Parathyroid adenoma (tissue), 2 donors: ENCODE measurements around the gene NEURL4.

Source experiments
- H2AFZ ChIP-seq: fragments of 300-600 bp; sonication (generic); one replicate; pipeline ENCODE4 v1.7.0; 2017; ENCODE audit warnings: antibody characterized with exemption, mild to moderate bottlenecking
- H3K27ac ChIP-seq: fragments of 300-600 bp; sonication (generic); one replicate; pipeline ENCODE4 v1.7.0; 2017
- H3K27me3 ChIP-seq: fragments of 300-600 bp; sonication (generic); one replicate; pipeline ENCODE4 v1.7.0; 2017; ENCODE audit warnings: low read length; ENCODE audit not compliant: control insufficient read depth, insufficient read depth
- H3K36me3 ChIP-seq: fragments of 300-600 bp; sonication (generic); one replicate; pipeline ENCODE4 v1.7.0; 2017; ENCODE audit warnings: low read length; ENCODE audit not compliant: control insufficient read depth, insufficient read depth
- H3K4me1 ChIP-seq: fragments of 300-600 bp; sonication (generic); one replicate; pipeline ENCODE4 v1.7.0; 2017; ENCODE audit warnings: control low read depth
- H3K4me2 ChIP-seq: fragments of 300-600 bp; sonication (generic); one replicate; pipeline ENCODE4 v1.7.0; 2017; ENCODE audit warnings: low read length
- H3K4me3 ChIP-seq: fragments of 300-600 bp; sonication (generic); one replicate; pipeline ENCODE4 v1.7.0; 2017; ENCODE audit warnings: low read depth, low read length
- H3K79me2 ChIP-seq: fragments of 300-600 bp; sonication (generic); one replicate; pipeline ENCODE4 v1.7.0; 2017; ENCODE audit warnings: control low read depth
- H3K9ac ChIP-seq: fragments of 300-600 bp; sonication (generic); one replicate; pipeline ENCODE4 v1.7.0; 2017; ENCODE audit warnings: mild to moderate bottlenecking
- H3K9me3 ChIP-seq: fragments of 300-600 bp; sonication (generic); one replicate; pipeline ENCODE4 v1.7.0; 2017; ENCODE audit warnings: low read length; ENCODE audit not compliant: control insufficient read depth
- TF ChIP-seq, protein P1 (sequence below): fragments of 300-600 bp; sonication (generic); IDR thresholded peaks from one replicate; pipeline ENCODE4 v1.7.0; 2017; ENCODE audit warnings: antibody characterized with exemption, mild to moderate bottlenecking
- donor health status: primary hyperparathyroidism.

The NEURL4 gene

DNA sequence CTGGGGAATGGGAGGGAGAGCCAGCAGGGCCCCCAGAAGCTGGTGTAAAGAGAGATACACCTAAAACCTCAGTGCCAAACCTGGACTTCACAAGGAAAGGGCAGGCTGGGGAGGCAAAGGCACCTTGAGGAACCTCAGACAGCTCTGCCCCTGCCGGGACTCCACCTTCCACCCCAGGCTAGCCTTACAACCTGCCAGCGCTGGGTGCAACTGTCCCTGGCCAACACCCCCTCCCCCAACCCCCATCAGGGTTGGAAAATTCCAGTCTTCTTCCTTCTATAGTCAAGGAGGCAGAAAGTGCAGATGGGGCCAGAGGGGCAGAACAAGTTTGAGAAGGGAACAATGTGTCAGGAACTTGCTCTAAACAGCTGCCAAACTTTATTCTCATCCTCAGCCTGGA is 36.9 kb downstream of the NEURL4 start:
- Histone ChIP-seq H3K27me3 (no peaks in the 10 kb centered on the region), H3K4me2 (no peak overlapping the region), H3K27ac (no peak overlapping the region), H3K4me1 (peaks cover 13% of the 10 kb centered on the region), H3K4me3 (no peak overlapping the region), H3K36me3 (no peaks in the 10 kb centered on the region), H3K9ac (no peak overlapping the region), H3K9me3 (no peaks in the 10 kb centered on the region), H2AFZ (no peak overlapping the region), H3K79me2 (no peaks in the 10 kb centered on the region)
- TF ChIP-seq, protein P1, sequence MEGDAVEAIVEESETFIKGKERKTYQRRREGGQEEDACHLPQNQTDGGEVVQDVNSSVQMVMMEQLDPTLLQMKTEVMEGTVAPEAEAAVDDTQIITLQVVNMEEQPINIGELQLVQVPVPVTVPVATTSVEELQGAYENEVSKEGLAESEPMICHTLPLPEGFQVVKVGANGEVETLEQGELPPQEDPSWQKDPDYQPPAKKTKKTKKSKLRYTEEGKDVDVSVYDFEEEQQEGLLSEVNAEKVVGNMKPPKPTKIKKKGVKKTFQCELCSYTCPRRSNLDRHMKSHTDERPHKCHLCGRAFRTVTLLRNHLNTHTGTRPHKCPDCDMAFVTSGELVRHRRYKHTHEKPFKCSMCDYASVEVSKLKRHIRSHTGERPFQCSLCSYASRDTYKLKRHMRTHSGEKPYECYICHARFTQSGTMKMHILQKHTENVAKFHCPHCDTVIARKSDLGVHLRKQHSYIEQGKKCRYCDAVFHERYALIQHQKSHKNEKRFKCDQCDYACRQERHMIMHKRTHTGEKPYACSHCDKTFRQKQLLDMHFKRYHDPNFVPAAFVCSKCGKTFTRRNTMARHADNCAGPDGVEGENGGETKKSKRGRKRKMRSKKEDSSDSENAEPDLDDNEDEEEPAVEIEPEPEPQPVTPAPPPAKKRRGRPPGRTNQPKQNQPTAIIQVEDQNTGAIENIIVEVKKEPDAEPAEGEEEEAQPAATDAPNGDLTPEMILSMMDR = no peak

DNA sequence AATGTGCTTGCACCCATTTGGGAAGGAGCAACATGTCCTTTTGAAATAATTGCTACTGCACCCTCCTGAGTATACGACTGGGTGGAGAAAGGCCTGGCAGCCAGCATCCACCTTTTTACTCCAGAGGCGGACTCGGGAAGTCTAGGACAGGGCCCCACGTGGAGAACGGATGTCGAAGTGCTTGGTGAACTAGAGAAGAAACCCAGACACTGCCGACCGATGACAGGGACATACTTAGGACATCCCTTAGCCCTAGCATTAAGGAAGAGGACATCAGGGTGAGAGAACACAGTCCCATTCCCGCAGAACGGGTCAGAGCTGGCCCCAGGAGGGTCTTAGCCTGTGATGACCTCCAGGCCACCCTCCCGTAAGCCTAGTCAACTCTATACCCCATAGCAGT is 38.5 kb downstream of the NEURL4 start:
- no peak overlapping the region for H3K9ac ChIP-seq
- no peak overlapping the region for H2AFZ ChIP-seq
- no peaks in the 10 kb centered on the region for H3K27me3 ChIP-seq

DNA sequence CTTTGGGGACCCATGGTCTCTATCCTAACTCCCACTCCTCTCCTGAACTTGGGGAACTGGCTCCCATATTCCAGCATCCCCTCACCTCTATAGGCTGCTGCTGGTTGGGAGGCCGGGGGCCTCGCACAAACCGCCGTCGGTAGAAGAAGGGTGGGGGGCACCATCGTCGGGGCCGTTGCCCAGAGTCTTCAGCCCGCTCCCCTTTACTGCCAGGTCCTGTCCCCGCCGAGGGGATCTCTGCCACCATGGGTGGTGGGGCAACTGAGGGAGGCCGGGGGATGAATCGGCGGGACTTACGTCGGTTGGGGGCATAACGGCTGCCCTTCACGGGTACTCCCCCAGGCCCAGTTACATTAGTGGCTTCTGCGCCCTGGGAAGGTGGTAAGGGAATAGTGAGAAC is 39.0 kb downstream of the NEURL4 start:
- peaks cover 4% of the 10 kb centered on the region for H3K4me1 ChIP-seq
- no peaks in the 10 kb centered on the region for H3K27me3 ChIP-seq
- H3K27ac ChIP-seq = no peak overlapping the region
- TF ChIP-seq, protein P1 = no peak
- no peaks in the 10 kb centered on the region for H3K36me3 ChIP-seq
- no peak overlapping the region for H2AFZ ChIP-seq
- H3K4me2 ChIP-seq = no peak overlapping the region
- H3K79me2 ChIP-seq = no peaks in the 10 kb centered on the region
- no peak overlapping the region for H3K9ac ChIP-seq
- no peaks in the 10 kb centered on the region for H3K9me3 ChIP-seq
- no peak overlapping the region for H3K4me3 ChIP-seq

More for the DNA sequence above, 38.5 kb downstream of the NEURL4 start:
- TF ChIP-seq, protein P1 = no peak
- peaks cover 4% of the 10 kb centered on the region for H3K4me1 ChIP-seq
- no peaks in the 10 kb centered on the region for H3K36me3 ChIP-seq
- no peak overlapping the region for H3K27ac ChIP-seq
- H3K4me3 ChIP-seq = no peak overlapping the region
- no peak overlapping the region for H3K4me2 ChIP-seq
- no peaks in the 10 kb centered on the region for H3K9me3 ChIP-seq
- H3K79me2 ChIP-seq = no peaks in the 10 kb centered on the region

DNA sequence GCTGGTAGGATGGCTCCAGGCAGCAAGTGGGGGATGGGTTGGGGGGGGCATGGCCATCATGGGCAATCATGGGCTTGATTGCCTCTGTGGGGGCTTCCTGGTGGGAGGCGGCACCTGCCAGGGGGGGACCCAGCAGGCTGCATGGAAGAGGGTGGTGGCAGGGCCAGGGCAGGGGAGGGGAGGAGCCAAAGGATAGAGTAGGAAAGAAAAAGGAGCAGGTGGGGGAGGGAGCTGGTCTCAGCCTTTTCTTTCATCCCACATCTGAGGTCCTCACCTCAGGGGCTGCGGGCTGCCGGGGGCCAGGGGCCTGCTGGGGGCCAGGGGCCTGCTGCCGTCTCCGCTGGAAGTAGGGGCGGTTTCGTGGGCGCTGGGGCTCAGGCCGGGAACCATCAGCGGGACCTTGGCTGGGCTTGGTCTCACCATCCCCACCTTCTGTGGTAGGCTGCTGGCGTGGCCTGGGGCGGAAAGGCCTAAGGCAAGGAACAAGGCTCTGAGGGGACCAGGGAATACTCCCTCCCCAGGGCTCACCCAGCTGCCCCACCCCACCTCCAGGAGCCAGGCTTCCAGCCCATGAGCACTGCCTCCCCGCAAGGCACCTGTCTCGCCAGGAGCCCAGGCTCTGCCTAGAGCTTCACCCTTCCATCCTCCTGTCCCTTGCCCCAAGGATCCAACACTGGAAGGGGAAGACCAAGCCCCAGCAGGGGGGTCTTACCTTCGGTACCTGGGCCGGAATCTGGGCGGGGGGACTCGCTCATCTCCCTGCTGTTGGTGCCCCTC is 39.7 kb downstream of the NEURL4 start:
- H3K36me3 ChIP-seq = no peaks in the 10 kb centered on the region
- H3K27me3 ChIP-seq = no peaks in the 10 kb centered on the region
- TF ChIP-seq, protein P1 = no peak
- H3K79me2 ChIP-seq = no peaks in the 10 kb centered on the region
- no peak overlapping the region for H3K4me3 ChIP-seq
- no peak overlapping the region for H3K4me2 ChIP-seq
- no peaks in the 10 kb centered on the region for H3K4me1 ChIP-seq
- H3K9ac ChIP-seq = no peak overlapping the region
- no peak overlapping the region for H3K27ac ChIP-seq
- no peaks in the 10 kb centered on the region for H3K9me3 ChIP-seq
- no peak overlapping the region for H2AFZ ChIP-seq

DNA sequence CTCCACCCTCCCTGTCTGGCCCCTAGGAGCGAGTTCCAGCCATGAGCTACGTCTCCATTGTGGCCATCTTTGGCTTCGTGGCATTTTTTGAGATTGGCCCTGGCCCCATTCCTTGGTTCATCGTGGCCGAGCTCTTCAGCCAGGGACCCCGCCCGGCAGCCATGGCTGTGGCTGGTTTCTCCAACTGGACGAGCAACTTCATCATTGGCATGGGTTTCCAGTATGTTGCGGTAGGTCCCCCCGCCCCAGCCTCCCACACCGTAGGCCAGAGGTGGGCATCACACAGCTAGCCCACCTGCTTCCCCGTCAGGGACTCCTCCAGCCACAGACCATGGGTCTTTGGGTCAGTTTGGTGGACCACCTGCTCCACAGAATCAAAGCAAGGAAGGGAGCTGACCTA is 43.5 kb downstream of the NEURL4 start:
- Histone ChIP-seq H3K4me1 (peaks cover 5% of the 10 kb centered on the region), H3K27me3 (no peaks in the 10 kb centered on the region), H3K4me3 (no peak overlapping the region), H3K9me3 (no peaks in the 10 kb centered on the region), H2AFZ (no peak overlapping the region), H3K36me3 (no peaks in the 10 kb centered on the region), H3K79me2 (no peaks in the 10 kb centered on the region), H3K27ac (no peak overlapping the region), H3K9ac (no peak overlapping the region), H3K4me2 (no peak overlapping the region)
- TF ChIP-seq, protein P1 = no peak
